Measurements from ENCODE around the gene LCLAT1.

The LCLAT1 gene

GRCh38 chr2:30663806-30664205, 216.8 kb downstream of the LCLAT1 start:
- in situ Hi-C loops (cut with MboI; ENCODE audit: low sequenced_read_pairs): no loop called here

GRCh38 chr2:30664761-30665358, 217.8 kb downstream of the LCLAT1 start:
- in situ Hi-C loops (cut with MboI; ENCODE audit: low sequenced_read_pairs): no loop called here

GRCh38 chr2:30665761-30666265, 218.8 kb downstream of the LCLAT1 start:
- in situ Hi-C loops (cut with MboI; ENCODE audit: low sequenced_read_pairs): no loop called here

GRCh38 chr2:30666266-30666874, 219.3 kb downstream of the LCLAT1 start:
- in situ Hi-C loops (cut with MboI; ENCODE audit: low sequenced_read_pairs): no loop called here

- in situ Hi-C loops (cut with MboI; ENCODE audit: low sequenced_read_pairs): no loop called here
These were observed 223.4 kb downstream of the LCLAT1 start for GRCh38 chr2:30670453-30670852.

GRCh38 chr2:30673127-30673526, 226.1 kb downstream of the LCLAT1 start:
- in situ Hi-C loops (cut with MboI; ENCODE audit: low sequenced_read_pairs): no loop called here

GRCh38 chr2:30675758-30676157, 228.7 kb downstream of the LCLAT1 start:
- in situ Hi-C loops (cut with MboI; ENCODE audit: low sequenced_read_pairs): no loop called here

- in situ Hi-C loops (cut with MboI; ENCODE audit: low sequenced_read_pairs): no loop called here
These were observed 230.2 kb downstream of the LCLAT1 start for GRCh38 chr2:30677231-30677630.

- in situ Hi-C loops (cut with MboI; ENCODE audit: low sequenced_read_pairs): no loop called here
These were observed 230.9 kb downstream of the LCLAT1 start for GRCh38 chr2:30677861-30678385.

- in situ Hi-C loops (cut with MboI; ENCODE audit: low sequenced_read_pairs): no loop called here
These were observed 231.5 kb downstream of the LCLAT1 start for GRCh38 chr2:30678410-30679137.

GRCh38 chr2:30679426-30680088, 232.5 kb downstream of the LCLAT1 start:
- in situ Hi-C loops (cut with MboI; ENCODE audit: low sequenced_read_pairs): no loop called here

- in situ Hi-C loops (cut with MboI; ENCODE audit: low sequenced_read_pairs): no loop called here
These were observed 233.1 kb downstream of the LCLAT1 start for GRCh38 chr2:30680121-30680520.

- in situ Hi-C loops (cut with MboI; ENCODE audit: low sequenced_read_pairs): no loop called here
These were observed 234.0 kb downstream of the LCLAT1 start for GRCh38 chr2:30681022-30681421.

- in situ Hi-C loops (cut with MboI; ENCODE audit: low sequenced_read_pairs): no loop called here
These were observed 236.3 kb downstream of the LCLAT1 start for GRCh38 chr2:30683236-30683956.

GRCh38 chr2:30684026-30684425, 237.0 kb downstream of the LCLAT1 start:
- in situ Hi-C loops (cut with MboI; ENCODE audit: low sequenced_read_pairs): no loop called here

GRCh38 chr2:30684516-30684915, 237.5 kb downstream of the LCLAT1 start:
- in situ Hi-C loops (cut with MboI; ENCODE audit: low sequenced_read_pairs): no loop called here

- in situ Hi-C loops (cut with MboI; ENCODE audit: low sequenced_read_pairs): no loop called here
These were observed 237.9 kb downstream of the LCLAT1 start for GRCh38 chr2:30684996-30685395.

- in situ Hi-C loops (cut with MboI; ENCODE audit: low sequenced_read_pairs): no loop called here
These were observed 239.0 kb downstream of the LCLAT1 start for GRCh38 chr2:30686000-30686399.

GRCh38 chr2:30686669-30687068, 239.6 kb downstream of the LCLAT1 start:
- in situ Hi-C loops (cut with MboI; ENCODE audit: low sequenced_read_pairs): no loop called here

- in situ Hi-C loops (cut with MboI; ENCODE audit: low sequenced_read_pairs): no loop called here
These were observed 241.9 kb downstream of the LCLAT1 start for GRCh38 chr2:30688956-30689401.

Measured in hTERT RPE-1 (cell line).